GM12874 (cell line): ENCODE results near the gene ROCK1.

Experiments
- TF ChIP-seq, protein P1 (sequence below): IDR thresholded peaks from 2 replicates; pipeline ENCODE4 v1.5.1; 2011; ENCODE audit warnings: low read depth, mild to moderate bottlenecking, control low read depth, low read length, moderate library complexity; ENCODE audit not compliant: insufficient read depth

ROCK1 gene

DNA sequence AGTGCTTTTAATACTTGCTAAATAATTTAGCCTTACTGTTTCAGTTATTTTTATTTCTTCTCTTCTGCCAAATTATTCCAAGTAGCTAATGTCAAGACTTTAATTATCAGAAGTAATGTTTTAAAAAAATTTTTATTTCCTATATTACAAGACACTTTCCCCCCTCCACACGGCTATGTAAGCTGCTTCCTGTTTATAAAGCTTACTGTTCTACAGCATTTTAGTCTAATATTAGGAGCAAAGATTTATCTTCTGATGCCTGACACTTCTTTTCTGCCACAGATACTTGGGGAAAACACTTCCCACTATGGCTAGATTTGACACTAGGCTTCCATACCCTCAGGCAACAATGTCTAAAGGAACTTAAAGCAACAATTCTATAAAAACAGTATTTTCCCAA is 62.3 kb downstream of the ROCK1 start:
- TF ChIP-seq, protein P1, sequence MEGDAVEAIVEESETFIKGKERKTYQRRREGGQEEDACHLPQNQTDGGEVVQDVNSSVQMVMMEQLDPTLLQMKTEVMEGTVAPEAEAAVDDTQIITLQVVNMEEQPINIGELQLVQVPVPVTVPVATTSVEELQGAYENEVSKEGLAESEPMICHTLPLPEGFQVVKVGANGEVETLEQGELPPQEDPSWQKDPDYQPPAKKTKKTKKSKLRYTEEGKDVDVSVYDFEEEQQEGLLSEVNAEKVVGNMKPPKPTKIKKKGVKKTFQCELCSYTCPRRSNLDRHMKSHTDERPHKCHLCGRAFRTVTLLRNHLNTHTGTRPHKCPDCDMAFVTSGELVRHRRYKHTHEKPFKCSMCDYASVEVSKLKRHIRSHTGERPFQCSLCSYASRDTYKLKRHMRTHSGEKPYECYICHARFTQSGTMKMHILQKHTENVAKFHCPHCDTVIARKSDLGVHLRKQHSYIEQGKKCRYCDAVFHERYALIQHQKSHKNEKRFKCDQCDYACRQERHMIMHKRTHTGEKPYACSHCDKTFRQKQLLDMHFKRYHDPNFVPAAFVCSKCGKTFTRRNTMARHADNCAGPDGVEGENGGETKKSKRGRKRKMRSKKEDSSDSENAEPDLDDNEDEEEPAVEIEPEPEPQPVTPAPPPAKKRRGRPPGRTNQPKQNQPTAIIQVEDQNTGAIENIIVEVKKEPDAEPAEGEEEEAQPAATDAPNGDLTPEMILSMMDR = no peak

DNA sequence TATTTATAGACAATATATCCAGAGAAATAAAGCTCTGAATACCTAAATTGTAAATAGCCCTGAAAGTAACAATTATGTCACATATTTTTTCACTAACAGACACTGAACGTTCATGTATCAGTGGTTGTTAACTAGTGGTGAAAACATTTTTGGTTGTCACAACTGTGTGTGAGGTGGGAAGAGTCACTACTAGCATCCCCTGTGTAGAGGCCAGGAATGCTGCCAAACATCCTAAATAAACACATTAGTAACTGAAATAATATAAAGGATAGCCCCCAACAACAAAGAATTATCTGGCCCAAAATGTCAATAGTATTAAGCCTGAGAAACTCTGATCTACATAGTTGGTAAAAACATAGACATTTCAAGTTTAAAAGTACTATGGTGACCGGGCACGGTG is 64.5 kb downstream of the ROCK1 start:
- TF ChIP-seq, protein P1 = no peak

DNA sequence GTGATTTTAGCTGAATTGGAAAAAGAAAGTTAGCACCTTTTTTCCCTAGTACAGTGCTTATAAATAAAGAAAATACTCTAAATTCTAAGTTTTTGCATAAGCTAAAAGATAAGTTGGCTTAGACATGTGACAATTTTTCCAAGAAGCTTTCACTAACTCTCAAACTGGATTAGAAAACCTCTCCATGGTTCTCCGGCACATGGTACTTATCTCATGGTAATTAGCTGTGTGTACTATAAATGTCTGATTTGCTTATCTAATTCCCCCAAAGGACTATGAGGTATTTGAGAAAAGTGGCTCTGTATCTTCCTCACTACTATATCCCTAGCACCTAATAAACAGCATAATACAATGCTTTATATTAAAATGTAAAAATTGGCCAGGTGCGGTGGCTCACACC is 71.1 kb downstream of the ROCK1 start:
- TF ChIP-seq, protein P1 = no peak

DNA sequence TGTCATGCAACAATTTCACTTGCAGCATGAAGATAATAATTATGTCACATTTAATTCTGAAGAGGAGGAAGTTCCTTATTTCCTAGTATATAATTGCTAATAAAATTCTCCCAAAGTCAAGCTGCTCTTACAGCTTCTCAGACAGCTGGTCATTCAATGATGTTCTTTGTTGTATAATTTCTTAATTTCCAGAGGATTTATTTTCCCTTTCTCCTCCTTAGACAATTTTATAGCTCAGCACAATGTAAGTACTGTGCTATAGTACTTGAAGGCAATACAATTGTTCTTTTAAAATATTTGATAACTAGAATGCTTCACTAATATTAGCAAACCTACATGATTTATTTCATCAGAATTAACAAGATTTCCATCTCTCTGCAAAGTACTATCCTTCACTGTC is 73.4 kb downstream of the ROCK1 start:
- TF ChIP-seq, protein P1 = no peak

DNA sequence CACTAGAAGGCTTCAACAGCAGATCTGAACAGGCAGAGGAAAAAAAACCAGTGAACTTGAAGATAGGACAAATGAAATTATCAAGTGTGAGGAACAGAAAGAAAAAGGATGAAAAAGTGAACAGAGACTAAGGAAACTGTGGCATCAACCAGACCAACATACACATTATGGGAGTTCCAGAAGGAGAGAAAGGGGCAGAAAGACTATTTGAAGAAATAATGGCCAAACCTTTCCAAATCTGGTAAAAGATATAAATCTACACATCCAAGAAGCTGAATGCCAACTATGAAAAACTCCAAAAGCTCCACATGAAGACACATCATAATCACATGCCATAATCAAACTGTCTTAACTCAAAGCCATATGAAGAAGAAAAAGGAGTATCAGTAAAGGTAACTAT is 79.8 kb downstream of the ROCK1 start:
- TF ChIP-seq, protein P1 = no peak

DNA sequence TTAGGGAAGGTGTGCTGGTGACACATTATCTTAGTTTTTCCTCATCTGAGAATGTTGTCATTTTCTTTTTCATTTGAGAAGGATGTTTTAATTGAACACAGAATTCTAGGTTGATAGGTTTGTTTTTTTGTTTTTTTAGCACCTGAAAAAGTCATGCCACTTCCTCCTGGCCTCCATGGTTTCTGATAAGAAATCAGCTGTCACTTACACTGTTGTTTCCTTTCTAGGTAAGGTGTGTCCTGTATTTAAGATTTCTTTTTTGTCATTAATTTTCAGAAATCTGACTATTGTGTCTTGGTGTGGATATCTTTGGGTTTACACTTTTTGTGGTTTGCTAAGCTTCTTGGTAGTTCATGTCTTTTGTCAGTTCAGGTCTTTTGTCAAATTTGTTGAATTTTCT is 99.3 kb downstream of the ROCK1 start:
- TF ChIP-seq, protein P1 = no peak

DNA sequence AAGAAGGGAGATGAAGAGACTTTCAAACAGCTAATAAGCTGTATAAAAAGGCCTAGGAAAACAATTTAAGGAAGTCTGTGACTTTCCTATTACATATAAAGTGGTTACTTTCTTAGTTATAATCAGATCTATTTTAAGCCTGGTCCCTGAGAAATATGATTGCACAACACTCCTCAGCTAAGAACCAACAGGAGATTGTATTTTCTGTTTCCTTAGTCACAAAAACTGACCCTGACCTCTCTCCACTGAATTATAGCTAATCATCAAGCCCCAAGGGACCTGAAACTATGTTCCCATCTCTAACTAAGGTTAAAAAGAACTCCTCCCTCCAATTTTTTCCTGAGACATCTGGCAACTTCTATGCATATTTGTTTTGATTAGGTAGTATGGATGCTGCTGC is 106.9 kb downstream of the ROCK1 start:
- TF ChIP-seq, protein P1 = no peak

DNA sequence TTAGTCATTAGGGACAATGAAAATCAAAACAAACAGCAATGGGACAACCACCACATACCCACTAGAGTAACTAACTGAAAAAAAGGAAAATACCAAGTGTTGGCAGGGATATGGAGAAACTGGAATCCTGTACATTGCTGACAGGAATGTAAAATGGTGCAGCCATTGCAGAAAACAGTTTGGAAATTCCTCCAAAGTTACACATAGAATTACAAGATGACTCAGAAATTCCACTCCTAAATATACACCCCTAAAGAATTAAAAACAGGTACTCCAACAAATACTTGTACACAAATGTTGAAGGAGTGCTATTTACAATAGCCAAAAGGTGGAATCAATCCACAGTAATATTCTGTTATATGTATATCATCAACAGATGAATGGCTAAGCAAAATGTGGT is 110.9 kb downstream of the ROCK1 start:
- TF ChIP-seq, protein P1 = no peak
